ENCODE results near the gene KCNIP4. TPM values are rescaled to one million over a fixed set of nuclear protein-coding genes. Genes with fewer than 3 reads are reported as not detected.

The KCNIP4 gene
- total RNA-seq, 1 donor from 2014 or later = 0.39 TPM

DNA sequence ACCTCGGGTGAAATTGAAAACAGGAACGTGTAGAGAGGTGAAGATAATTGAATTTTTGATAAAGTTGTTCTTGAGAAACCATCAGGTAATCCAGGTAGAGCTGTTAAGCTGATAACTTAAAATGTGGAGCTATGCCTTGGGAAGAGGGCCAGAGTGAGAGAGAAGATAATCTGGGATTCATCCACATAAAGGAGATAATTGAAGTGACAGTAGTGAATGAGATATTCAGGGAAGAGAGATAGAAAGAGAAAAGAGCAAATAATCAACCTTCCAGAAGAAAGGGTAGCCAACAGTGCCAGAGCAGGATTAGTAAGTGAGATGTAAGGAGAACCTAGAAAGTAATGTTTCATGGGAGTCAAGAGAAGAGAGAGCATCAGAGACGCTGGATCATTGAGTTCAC lies 950.7 kb downstream of the KCNIP4 start:
- no peak overlapping the region for H2AFZ ChIP-seq (replicated peaks)
- H3K4me3 ChIP-seq = no peak overlapping the region
- Mint-ChIP-seq H3K27ac (no peak overlapping the region), H3K4me1 (no peaks in the 10 kb centered on the region), H3K36me3 (no peaks in the 10 kb centered on the region), H3K9me3 (no peaks in the 10 kb centered on the region), H3K27me3 (ENCODE audit: insufficient read depth, low read depth) (peaks cover 3% of the 10 kb centered on the region), H3K4me3 (no peak overlapping the region)
- no peaks in the 10 kb centered on the region for H3K79me2 ChIP-seq (ENCODE audit: low read depth)
- no peaks in the 10 kb centered on the region for H3K9me3 ChIP-seq (ENCODE audit: low read depth)
- H3K27ac ChIP-seq = no peak overlapping the region
- H3K4me2 ChIP-seq = no peak overlapping the region
- no peaks in the 10 kb centered on the region for H3F3A ChIP-seq (ENCODE audit: low read depth)
- peaks cover 5% of the 10 kb centered on the region for H3K4me1 ChIP-seq
- no peaks in the 10 kb centered on the region for H3K27me3 ChIP-seq
- no peaks in the 10 kb centered on the region for H4K20me1 ChIP-seq (ENCODE audit: low read depth)
- DNase-seq (ENCODE audit: low spot score) = no peak
- H3K36me3 ChIP-seq = no peaks in the 10 kb centered on the region
- TF ChIP-seq EZH2phosphoT487 (IDR thresholded peaks at IDR 0.05) (peak; percentile 47), EZH2 (IDR thresholded peaks at IDR 0.05) (no peak)
- TF ChIP-seq, protein P1, sequence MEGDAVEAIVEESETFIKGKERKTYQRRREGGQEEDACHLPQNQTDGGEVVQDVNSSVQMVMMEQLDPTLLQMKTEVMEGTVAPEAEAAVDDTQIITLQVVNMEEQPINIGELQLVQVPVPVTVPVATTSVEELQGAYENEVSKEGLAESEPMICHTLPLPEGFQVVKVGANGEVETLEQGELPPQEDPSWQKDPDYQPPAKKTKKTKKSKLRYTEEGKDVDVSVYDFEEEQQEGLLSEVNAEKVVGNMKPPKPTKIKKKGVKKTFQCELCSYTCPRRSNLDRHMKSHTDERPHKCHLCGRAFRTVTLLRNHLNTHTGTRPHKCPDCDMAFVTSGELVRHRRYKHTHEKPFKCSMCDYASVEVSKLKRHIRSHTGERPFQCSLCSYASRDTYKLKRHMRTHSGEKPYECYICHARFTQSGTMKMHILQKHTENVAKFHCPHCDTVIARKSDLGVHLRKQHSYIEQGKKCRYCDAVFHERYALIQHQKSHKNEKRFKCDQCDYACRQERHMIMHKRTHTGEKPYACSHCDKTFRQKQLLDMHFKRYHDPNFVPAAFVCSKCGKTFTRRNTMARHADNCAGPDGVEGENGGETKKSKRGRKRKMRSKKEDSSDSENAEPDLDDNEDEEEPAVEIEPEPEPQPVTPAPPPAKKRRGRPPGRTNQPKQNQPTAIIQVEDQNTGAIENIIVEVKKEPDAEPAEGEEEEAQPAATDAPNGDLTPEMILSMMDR (IDR thresholded peaks at IDR 0.05) = no peak
- no peak overlapping the region for H3K9ac ChIP-seq

DNA sequence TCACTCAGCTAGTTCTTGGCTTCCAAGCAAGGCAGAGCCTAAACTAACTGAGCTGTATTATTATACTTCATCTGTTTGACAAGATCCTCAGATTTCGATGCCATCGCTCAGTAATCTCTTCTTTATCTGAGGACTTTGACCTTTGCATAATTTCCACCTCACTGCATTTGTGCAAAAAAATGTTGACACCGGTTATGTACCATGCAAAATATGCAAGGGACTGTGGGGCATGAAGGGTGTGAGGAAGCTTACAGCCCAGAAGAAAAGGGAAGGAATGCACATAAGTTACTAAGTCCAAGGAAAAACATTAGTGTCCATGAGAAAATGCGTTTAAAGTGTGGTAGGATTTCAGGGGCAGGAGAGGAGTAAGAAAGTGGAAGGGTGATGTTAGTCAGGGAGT lies 953.0 kb downstream of the KCNIP4 start:
- Histone ChIP-seq H3K79me2 (ENCODE audit: low read depth) (no peaks in the 10 kb centered on the region), H3F3A (ENCODE audit: low read depth) (no peaks in the 10 kb centered on the region), H4K20me1 (ENCODE audit: low read depth) (no peaks in the 10 kb centered on the region), H3K4me3 (no peak overlapping the region), H3K4me1 (no peaks in the 10 kb centered on the region), H3K9me3 (ENCODE audit: low read depth) (no peaks in the 10 kb centered on the region), H3K4me2 (no peak overlapping the region), H3K27me3 (no peaks in the 10 kb centered on the region), H3K27ac (no peak overlapping the region), H3K9ac (no peak overlapping the region), H3K36me3 (no peaks in the 10 kb centered on the region), H2AFZ (replicated peaks) (no peak overlapping the region)
- DNase-seq (ENCODE audit: low spot score) = no peak
- Mint-ChIP-seq H3K4me3 (no peak overlapping the region), H3K27me3 (ENCODE audit: insufficient read depth, low read depth) (peaks cover 1% of the 10 kb centered on the region), H3K9me3 (no peaks in the 10 kb centered on the region), H3K4me1 (no peaks in the 10 kb centered on the region), H3K36me3 (no peaks in the 10 kb centered on the region), H3K27ac (no peak overlapping the region)
- TF ChIP-seq, protein P1 (IDR thresholded peaks at IDR 0.05) = no peak
- no peak for TF ChIP-seq EZH2phosphoT487 (IDR thresholded peaks at IDR 0.05)
- no peak for TF ChIP-seq EZH2 (IDR thresholded peaks at IDR 0.05)

DNA sequence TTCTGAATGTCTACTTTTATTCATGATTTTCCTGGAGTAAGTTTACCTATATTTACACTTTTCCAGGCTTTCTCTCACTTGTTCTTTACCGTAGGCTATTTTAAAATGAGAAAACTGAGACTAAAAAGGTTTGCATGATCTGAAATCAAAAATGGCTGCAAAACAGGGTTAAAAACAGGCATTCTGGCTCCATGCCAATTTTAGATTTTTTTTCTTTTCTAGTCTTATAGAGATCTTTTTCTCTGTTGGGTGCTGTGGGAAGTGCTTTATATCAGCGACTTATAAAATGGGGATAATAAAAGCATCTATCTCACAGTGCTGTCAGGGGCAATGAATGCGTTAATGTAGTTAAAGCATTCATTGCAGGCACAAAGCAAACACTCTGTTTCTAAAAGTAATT lies 953.6 kb downstream of the KCNIP4 start:
- Histone ChIP-seq H3K9ac (no peak overlapping the region), H2AFZ (replicated peaks) (no peak overlapping the region), H4K20me1 (ENCODE audit: low read depth) (no peaks in the 10 kb centered on the region), H3K79me2 (ENCODE audit: low read depth) (no peaks in the 10 kb centered on the region), H3K27ac (no peak overlapping the region), H3K36me3 (no peaks in the 10 kb centered on the region), H3K4me1 (no peaks in the 10 kb centered on the region), H3K4me3 (no peak overlapping the region), H3K9me3 (ENCODE audit: low read depth) (no peaks in the 10 kb centered on the region), H3K4me2 (no peak overlapping the region), H3K27me3 (no peaks in the 10 kb centered on the region), H3F3A (ENCODE audit: low read depth) (no peaks in the 10 kb centered on the region)
- H3K27me3 Mint-ChIP-seq (ENCODE audit: insufficient read depth, low read depth) = no peaks in the 10 kb centered on the region
- H3K36me3 Mint-ChIP-seq = no peaks in the 10 kb centered on the region
- DNase-seq (ENCODE audit: low spot score) = no peak
- no peak overlapping the region for H3K27ac Mint-ChIP-seq
- no peaks in the 10 kb centered on the region for H3K9me3 Mint-ChIP-seq
- no peak overlapping the region for H3K4me3 Mint-ChIP-seq
- TF ChIP-seq, protein P1 (IDR thresholded peaks at IDR 0.05) = no peak
- TF ChIP-seq EZH2phosphoT487 (IDR thresholded peaks at IDR 0.05) = no peak
- TF ChIP-seq EZH2 (IDR thresholded peaks at IDR 0.05) = no peak
- no peaks in the 10 kb centered on the region for H3K4me1 Mint-ChIP-seq
